Measurements from ENCODE around the gene GATA3. TPM values are rescaled to one million over a fixed set of nuclear protein-coding genes. Genes with fewer than 3 reads are reported as not detected.

Gene GATA3
- total RNA-seq, 4 donors from 2014 or later = 0.35 to 1.3 (median 0.40) TPM; not detected in 1

- peaks cover 15 to 60% (median 18%) of the 10 kb centered on the region in 3 donors for H3K4me1 ChIP-seq
- H3K9me3 ChIP-seq = no peaks in the 10 kb centered on the region
- no peak for DNase-seq
- H3K27ac ChIP-seq = no peak overlapping the region
- H3K36me3 ChIP-seq = no peaks in the 10 kb centered on the region
- no peak for TF ChIP-seq CTCF (IDR thresholded peaks at IDR 0.05)
- no peak for TF ChIP-seq POLR2A (IDR thresholded peaks at IDR 0.05)
- peaks cover 44 to 100% (median 70%) of the 10 kb centered on the region in 4 donors for H3K27me3 ChIP-seq
- intact Hi-C loops (cut with DNase I) = no loop called here
- H3K4me3 ChIP-seq = no peak overlapping the region
- WGBS, 2 donors = 11 to 14% methylated on average over 22 of the region's 22 CpGs
Observed at GRCh38 chr10:8037941-8038894, 16.3 kb upstream of the GATA3 start.

- H3K4me1 ChIP-seq = peaks cover 9 to 61% (median 12%) of the 10 kb centered on the region in 3 donors
- 4% methylated on average over 10 of the region's 10 CpGs for WGBS, 2 donors
Observed at GRCh38 chr10:8039321-8039881, 15.1 kb upstream of the GATA3 start.

GRCh38 chr10:8040651-8041050 lies 13.8 kb upstream of the GATA3 start:
- intact Hi-C loops (cut with DNase I) = no loop called here

More at GRCh38 chr10:8039321-8039881, 15.1 kb upstream of the GATA3 start:
- Histone ChIP-seq H3K9me3 (no peaks in the 10 kb centered on the region), H3K36me3 (no peaks in the 10 kb centered on the region), H3K27me3 (peaks cover 43 to 100% (median 70%) of the 10 kb centered on the region in 4 donors), H3K27ac (no peak overlapping the region), H3K4me3 (no peak overlapping the region)
- no peak for DNase-seq
- intact Hi-C loops (cut with DNase I) = no loop called here
- TF ChIP-seq POLR2A (IDR thresholded peaks at IDR 0.05) (no peak), CTCF (IDR thresholded peaks at IDR 0.05) (no peak)

GRCh38 chr10:8041284-8041991 lies 13.1 kb upstream of the GATA3 start:
- 9% methylated on average over 9 to 10 of the region's 10 CpGs for WGBS, 2 donors
- DNase-seq = no peak
- H3K27me3 ChIP-seq = peaks cover 34 to 100% (median 70%) of the 10 kb centered on the region in 4 donors
- peaks cover 14 to 61% (median 18%) of the 10 kb centered on the region in 3 donors for H3K4me1 ChIP-seq
- TF ChIP-seq POLR2A (IDR thresholded peaks at IDR 0.05) = no peak
- no peak for TF ChIP-seq CTCF (IDR thresholded peaks at IDR 0.05)
- H3K9me3 ChIP-seq = no peaks in the 10 kb centered on the region
- no peak overlapping the region for H3K4me3 ChIP-seq
- intact Hi-C loops (cut with DNase I) = no loop called here
- no peak overlapping the region for H3K27ac ChIP-seq
- no peaks in the 10 kb centered on the region for H3K36me3 ChIP-seq

More at GRCh38 chr10:8040651-8041050, 13.8 kb upstream of the GATA3 start:
- DNase-seq = no peak
- Histone ChIP-seq H3K4me3 (no peak overlapping the region), H3K27ac (no peak overlapping the region), H3K9me3 (no peaks in the 10 kb centered on the region), H3K4me1 (peaks cover 14 to 61% (median 16%) of the 10 kb centered on the region in 3 donors), H3K36me3 (no peaks in the 10 kb centered on the region), H3K27me3 (peaks cover 39 to 100% (median 72%) of the 10 kb centered on the region in 4 donors)
- 17 to 20% methylated on average over 6 of the region's 6 CpGs for WGBS, 2 donors
- TF ChIP-seq POLR2A (IDR thresholded peaks at IDR 0.05) (no peak), CTCF (IDR thresholded peaks at IDR 0.05) (no peak)

Data from esophagus squamous epithelium (tissue), 5 donors.